NCI-H526 (cell line): ENCODE measurements around the gene ISG20.
A peak's percentile ranks its signal among the peaks of the same experiment; 100 is the strongest.
"Not testable (repeated sequence)": the region's sequence is repeated elsewhere in the genome, so short reads cannot be mapped to it uniquely, and the experiment has no call there.

Experiments
- DNase-seq, 2 experiments: peaks; one replicate each; lab custom pipeline; 2025; lab: John Stamatoyannopoulos, UW

Gene ISG20

DNA sequence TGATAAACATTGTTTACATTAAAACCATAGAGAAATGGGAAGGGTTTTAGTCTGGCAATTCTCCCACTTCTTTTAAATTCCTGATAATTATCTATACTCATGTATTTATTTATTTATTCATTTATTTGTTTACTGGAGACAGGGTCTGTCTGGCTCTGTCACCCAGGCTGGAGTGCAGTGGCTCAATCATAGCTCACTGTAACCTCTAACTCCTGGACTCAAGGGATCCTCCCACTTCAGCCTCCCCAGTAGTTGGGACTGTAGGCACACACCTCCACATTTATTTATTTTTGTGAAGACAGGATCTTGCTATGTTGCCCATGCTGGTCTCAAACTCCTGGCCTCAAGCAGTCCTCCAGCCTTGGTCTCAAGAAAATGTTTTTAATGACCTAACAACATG is 20.1 kb upstream of the ISG20 start:
- DNase-seq = no peak

- DNase-seq = no peak
Measured at GRCh38 chr15:88619796-88620195, 19.0 kb upstream of the ISG20 start.

DNA sequence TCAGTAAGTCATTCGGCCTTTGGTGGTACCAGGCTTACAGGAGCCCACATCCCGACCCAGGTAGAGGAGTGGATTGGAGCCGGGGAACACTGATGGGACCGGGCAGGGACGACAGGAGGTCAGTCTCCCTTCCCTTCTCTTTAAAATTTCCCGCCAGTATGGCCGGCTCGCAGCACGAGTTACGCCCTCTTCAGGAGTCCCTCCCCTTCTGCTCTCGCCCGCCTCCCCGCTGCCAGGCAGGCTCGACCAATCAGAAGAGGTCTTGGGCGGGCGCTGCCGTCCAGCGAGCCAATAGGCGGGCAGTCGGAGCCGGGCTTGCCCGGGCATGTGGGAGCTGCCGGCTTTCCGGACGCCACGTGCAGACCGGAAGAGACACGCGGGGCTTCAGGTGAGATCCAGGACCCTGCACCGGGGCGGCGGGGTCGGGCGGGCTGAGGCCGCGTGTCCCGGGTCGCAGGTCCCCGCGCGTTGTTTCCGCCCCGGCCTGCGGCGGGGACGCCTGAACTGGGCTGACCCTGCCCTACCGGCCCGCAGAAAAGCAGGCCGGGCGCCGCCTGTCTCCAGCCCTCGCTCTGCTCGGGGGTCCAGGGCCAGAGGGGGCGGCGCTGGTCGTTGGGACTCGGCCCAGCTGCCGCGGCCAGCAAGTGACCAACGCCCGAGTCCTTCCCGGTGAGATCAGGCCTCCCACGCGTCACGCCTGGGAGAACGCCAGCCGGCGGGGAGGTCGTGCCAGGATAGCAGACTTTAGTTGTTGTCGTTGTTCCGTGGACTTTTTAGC is 17.6 kb upstream of the ISG20 start, which contains the start of gene AEN:
AEN (plus strand) TSS at position 346 of the 778 bp plus-strand sequence. CDS start 4,870 bp downstream, outside the sequence.
- DNase-seq = peak; percentile 89 to 97

DNA sequence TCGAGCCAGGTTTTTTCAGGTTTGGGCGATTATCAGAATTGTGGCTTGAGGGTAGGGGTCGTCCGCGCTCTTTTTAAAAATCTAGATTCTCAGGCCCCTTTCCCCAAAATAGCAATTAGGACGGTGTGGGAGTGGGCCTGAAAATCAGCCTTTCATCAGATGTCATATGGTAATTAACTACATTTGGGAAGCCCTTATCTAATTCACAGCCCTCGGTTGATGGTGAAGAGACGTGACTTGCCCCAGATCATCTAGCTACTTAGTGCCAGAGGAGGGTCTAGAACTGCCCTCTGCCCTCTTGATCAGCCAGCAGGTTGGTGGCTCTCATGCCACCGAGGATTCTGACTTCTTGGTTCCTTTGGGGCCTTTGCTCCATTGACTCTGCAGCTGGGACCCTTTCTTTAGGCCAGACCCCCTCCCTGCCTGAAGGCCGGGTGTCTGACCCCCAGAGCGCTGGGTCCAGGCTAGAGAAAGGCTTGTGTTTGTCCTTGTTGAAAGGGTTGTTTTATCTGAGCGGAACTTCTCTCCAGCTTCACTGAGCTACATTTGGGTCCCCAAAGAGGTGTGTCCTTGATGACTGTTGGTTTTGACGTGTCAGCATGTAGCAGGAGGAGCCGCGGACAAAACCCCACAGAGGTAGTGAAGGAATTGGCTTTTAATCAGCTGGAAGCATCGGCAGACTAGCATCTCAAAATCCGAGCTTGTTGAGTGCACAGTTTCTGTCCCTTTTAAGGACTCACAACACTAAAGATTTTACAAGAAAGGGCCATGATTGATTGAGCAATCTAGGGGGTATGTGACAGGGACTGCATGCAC is 16.8 kb upstream of the ISG20 start:
- DNase-seq = peak in 1 of 2 experiments; percentile 32

- no peak for DNase-seq
Measured at GRCh38 chr15:88622605-88622975, 16.2 kb upstream of the ISG20 start.

DNA sequence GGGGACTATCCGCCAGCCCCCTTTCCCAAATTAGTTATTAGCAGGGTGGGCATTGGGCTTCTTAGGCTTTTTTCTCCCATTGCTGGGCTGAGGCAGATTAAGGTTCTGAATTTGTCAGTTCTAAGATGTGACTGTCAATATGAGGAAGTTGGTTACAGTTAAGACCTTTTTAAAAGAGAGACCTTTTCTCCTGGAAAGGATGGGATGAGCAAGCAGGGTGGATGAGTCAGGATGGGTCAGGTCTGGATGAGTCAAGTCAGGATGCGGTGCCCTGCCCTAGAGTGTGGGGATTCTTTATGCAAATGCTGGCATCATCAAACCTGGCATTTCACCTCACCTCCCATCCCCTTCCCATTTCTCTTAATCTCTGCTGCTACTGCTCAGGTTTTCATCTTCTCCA is 15.8 kb upstream of the ISG20 start:
- peak in 1 of 2 experiments; percentile 8 for DNase-seq

GRCh38 chr15:88623632-88624031 is 15.2 kb upstream of the ISG20 start:
- no peak for DNase-seq

GRCh38 chr15:88624156-88624970 is 14.5 kb upstream of the ISG20 start:
- no peak for DNase-seq

- no peak for DNase-seq
Measured at GRCh38 chr15:88624971-88625490, 13.8 kb upstream of the ISG20 start.

DNA sequence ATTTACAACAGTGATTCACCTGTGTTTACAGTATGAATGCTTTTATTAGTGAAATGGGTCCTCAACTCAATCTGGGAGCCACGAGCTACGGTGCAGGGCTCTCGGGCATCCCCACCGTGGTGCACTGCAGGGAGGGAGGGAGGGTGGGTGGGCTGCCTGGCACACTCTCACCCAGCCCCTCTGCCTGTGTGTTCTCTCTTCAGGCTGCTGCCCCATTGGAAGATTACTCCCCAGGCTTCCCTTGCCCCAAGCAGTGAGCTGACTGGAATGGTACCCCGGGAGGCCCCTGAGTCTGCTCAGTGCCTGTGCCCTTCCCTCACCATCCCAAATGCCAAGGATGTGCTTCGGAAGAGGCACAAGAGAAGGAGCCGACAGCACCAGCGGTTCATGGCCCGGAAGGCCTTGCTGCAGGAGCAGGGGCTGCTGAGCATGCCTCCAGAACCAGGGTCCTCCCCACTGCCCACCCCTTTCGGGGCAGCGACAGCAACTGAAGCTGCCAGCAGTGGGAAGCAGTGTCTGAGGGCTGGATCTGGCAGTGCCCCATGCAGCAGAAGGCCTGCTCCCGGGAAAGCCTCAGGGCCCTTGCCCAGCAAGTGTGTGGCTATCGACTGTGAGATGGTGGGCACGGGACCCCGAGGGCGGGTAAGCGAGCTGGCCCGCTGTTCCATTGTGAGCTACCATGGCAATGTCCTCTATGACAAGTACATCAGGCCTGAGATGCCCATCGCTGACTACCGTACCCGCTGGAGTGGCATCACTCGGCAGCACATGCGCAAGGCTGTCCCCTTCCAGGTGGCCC is 12.7 kb upstream of the ISG20 start:
- no peak for DNase-seq

GRCh38 chr15:88627463-88627862 is 11.4 kb upstream of the ISG20 start:
- no peak for DNase-seq

DNA sequence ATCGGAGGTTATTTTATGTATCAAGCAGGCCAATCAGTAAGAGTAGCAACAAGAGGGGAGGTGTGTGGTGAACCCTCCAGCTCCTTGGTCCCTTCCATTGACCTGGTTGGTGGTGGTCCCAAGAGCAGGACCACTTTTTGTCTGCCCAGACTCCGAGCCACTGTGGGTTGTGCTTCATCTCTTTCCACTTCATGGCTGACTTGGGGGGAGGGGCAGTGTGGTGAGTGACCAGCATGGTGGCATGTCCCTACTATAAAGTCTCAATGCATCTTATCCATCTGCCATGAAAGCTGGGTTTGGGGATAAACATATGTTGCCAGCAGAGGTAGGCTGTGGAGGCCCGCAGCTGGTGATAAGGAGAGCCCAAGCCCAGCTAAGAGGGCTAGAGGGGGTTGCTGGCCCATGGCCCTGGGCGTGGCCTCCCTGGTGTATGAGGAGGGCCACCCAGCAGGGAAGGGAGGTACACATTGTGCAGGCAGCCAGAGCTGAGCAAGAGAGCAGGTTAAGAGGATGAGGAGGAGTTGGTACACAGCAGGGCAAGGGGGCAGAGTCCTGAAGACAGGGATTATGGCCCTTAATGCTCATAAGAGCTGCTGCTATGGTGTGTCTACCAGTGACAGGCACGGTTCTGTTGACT is 10.7 kb upstream of the ISG20 start:
- DNase-seq = no peak

DNA sequence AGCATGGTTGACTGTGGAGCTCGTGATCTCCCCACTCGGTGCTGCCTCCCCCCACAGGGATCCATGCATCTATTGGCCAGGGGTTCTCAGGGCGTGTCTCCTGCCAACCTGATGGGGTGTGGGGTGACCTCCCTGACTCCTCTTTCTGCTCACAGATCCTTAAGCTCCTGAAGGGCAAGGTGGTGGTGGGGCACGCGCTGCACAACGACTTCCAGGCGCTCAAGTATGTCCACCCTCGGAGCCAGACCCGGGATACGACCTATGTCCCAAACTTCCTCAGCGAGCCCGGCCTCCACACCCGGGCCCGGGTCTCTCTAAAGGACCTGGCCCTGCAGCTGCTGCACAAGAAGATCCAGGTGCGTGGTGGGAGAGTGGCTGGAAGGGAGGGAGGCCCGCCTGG is 9.7 kb upstream of the ISG20 start:
- DNase-seq = no peak

DNA sequence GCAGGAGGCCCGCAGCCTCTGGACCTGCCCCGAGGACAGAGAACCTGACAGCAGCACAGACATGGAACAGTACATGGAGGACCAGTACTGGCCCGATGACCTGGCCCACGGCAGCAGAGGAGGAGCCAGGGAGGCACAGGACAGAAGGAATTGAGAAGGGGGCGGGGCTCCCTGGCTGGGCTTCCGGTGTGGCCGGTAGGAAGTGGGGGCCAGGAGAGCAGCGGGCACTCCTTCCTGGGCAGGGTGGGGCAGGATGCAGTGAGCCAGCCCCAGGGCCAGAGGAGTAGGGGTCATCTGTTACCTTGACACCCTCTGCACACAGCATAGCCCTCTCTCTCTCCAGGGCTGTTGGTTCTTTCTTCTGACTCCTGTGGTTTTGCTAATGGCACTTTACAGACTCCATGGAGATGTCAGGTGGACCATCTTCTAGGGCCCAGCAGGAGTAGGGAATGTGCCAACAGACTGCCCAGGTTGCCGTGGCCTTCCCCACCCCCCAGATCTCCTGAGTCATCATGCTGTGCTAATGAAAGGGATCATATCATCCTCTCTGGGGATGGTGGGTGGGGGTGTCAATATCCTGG is 8.6 kb upstream of the ISG20 start:
- no peak for DNase-seq

DNA sequence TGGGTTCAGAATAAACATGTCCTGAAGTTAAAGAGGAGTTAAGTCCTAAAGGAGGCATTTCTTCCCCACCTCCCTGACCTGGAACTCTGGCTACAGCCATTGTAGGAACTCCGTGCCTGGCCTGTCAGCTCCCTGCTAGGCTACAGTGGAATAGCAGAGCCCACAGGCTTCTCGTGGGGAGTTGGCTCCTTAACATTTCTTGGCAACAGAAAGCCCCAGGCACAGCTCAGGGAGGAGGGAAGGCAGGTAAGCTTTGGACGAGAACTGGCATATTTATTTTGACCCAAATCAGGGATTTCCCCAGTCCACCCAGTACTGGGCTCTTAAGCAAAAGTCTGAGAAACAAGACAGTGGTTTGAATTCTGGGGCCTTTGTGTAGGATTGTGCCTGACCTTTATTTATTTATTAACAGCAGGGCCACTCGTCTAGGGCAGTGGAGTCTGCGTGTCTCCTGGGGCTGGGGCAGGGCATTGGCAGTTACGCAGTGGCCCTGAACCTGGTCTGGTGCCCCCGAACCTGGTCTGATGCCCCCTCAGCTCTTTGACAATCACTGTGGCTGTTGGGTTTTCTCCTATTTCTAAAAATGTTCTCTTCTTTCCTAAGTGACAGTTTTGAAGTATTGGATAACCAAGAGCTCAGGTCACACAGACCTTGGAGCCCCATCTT is 7.9 kb upstream of the ISG20 start:
- DNase-seq = no peak

GRCh38 chr15:88631464-88632028 is 7.3 kb upstream of the ISG20 start:
- no peak for DNase-seq

DNA sequence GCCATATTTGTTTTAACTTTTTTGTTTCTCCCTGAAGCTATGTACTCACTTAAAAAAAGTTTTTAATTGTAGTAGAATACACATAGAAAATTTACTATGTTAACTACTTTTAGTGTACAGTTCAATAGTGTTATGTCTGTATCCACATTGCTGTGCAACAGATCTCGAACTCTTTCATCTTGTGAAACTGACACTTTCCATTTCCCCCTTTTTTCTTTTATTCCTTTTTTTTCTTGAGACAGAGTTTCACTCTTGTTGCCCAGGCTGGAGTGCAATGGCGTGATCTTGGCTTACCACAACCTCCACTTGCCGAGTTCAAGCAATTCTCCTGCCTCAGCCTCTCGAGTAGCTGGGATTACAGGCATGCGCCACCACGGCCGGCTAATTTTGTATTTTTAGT is 6.0 kb upstream of the ISG20 start:
- not testable (repeated sequence) for DNase-seq

DNA sequence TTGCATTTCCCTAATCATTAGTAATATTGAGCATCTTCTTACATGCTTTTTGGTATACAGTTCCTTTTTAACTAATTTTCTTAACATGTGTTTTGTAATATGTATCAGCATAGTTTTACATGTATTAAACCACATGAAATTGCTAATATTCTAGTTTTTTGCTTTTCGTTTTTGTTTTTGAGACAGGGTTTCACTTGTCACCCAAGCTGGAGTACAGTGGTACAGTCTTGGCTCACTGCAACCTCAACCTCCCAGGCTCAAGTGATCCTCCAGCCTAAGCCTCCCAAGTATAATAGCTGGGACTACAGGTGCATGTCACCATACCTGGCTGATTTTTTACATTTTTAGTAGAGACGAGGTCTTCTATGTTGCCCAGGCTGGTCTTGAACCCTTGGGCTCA is 4.4 kb upstream of the ISG20 start:
- DNase-seq = no peak

GRCh38 chr15:88635318-88635717 is 3.5 kb upstream of the ISG20 start:
- no peak for DNase-seq

GRCh38 chr15:88636050-88636449 is 2.8 kb upstream of the ISG20 start:
- DNase-seq = no peak
